ENCODE data around the gene SLC8A1.

Gene SLC8A1

GRCh38 chr2:40189881-40190280 lies 262.0 kb downstream of the SLC8A1 start:
- ATAC-seq (ENCODE audit: insufficient read depth, low read depth) (no peak), DNase-seq (no peak)
- H4K20me1 ChIP-seq (ENCODE audit: insufficient read depth, low read length) = no peaks in the 10 kb centered on the region
- no peak overlapping the region for H3K4me2 ChIP-seq (ENCODE audit: insufficient read depth, low read length)
- H3K4me3 ChIP-seq (ENCODE audit: low read depth in 1 of 2, low read length in 2 of 2) = no peak overlapping the region
- H3K79me2 ChIP-seq (ENCODE audit: insufficient read depth, low read length) = no peaks in the 10 kb centered on the region
- H3K36me3 ChIP-seq (ENCODE audit: insufficient read depth, low read length) = no peaks in the 10 kb centered on the region
- H3K27ac ChIP-seq (ENCODE audit: low read length) = no peak overlapping the region
- H3K27me3 ChIP-seq (ENCODE audit: insufficient read depth, low read length, poor library complexity) = no peaks in the 10 kb centered on the region
- no peak for TF ChIP-seq EZH2 (IDR thresholded peaks at IDR 0.05; ENCODE audit: borderline replicate concordance, low read depth, low read length, severe bottlenecking)
- no peak for TF ChIP-seq CTCF (IDR thresholded peaks at IDR 0.05; ENCODE audit: borderline replicate concordance, extremely low read depth, low read length, poor library complexity, severe bottlenecking)
- H2AFZ ChIP-seq (ENCODE audit: low read depth, low read length) = no peak overlapping the region
- H3K9me3 ChIP-seq (ENCODE audit: insufficient read depth, low read length, severe bottlenecking) = no peaks in the 10 kb centered on the region
- no peak overlapping the region for H3K9ac ChIP-seq (ENCODE audit: low read depth, low read length)
- no peaks in the 10 kb centered on the region for H3K4me1 ChIP-seq (ENCODE audit: insufficient read depth, low read length)

- H3K4me3 ChIP-seq (ENCODE audit: low read depth in 1 of 2, low read length in 2 of 2) = no peak overlapping the region
- no peaks in the 10 kb centered on the region for H4K20me1 ChIP-seq (ENCODE audit: insufficient read depth, low read length)
- no peak overlapping the region for H3K4me2 ChIP-seq (ENCODE audit: insufficient read depth, low read length)
- no peak overlapping the region for H2AFZ ChIP-seq (ENCODE audit: low read depth, low read length)
- no peak overlapping the region for H3K27ac ChIP-seq (ENCODE audit: low read length)
- no peaks in the 10 kb centered on the region for H3K36me3 ChIP-seq (ENCODE audit: insufficient read depth, low read length)
- ATAC-seq (ENCODE audit: insufficient read depth, low read depth) (no peak), DNase-seq (no peak)
- no peaks in the 10 kb centered on the region for H3K79me2 ChIP-seq (ENCODE audit: insufficient read depth, low read length)
- no peak overlapping the region for H3K9ac ChIP-seq (ENCODE audit: low read depth, low read length)
- no peaks in the 10 kb centered on the region for H3K27me3 ChIP-seq (ENCODE audit: insufficient read depth, low read length, poor library complexity)
- TF ChIP-seq EZH2 (IDR thresholded peaks at IDR 0.05; ENCODE audit: borderline replicate concordance, low read depth, low read length, severe bottlenecking) (no peak), CTCF (IDR thresholded peaks at IDR 0.05; ENCODE audit: borderline replicate concordance, extremely low read depth, low read length, poor library complexity, severe bottlenecking) (no peak)
- H3K4me1 ChIP-seq (ENCODE audit: insufficient read depth, low read length) = peaks cover 7% of the 10 kb centered on the region; the same call in 1 of the 2 replicates
- H3K9me3 ChIP-seq (ENCODE audit: insufficient read depth, low read length, severe bottlenecking) = no peaks in the 10 kb centered on the region
Observed at GRCh38 chr2:40187054-40187453, 264.8 kb downstream of the SLC8A1 start.

- H3K27ac ChIP-seq (ENCODE audit: low read length) = no peak overlapping the region
- no peak overlapping the region for H3K4me3 ChIP-seq (ENCODE audit: low read depth in 1 of 2, low read length in 2 of 2)
- H3K27me3 ChIP-seq (ENCODE audit: insufficient read depth, low read length, poor library complexity) = no peaks in the 10 kb centered on the region
- H4K20me1 ChIP-seq (ENCODE audit: insufficient read depth, low read length) = no peaks in the 10 kb centered on the region
- peaks cover 14% of the 10 kb centered on the region for H3K4me1 ChIP-seq (ENCODE audit: insufficient read depth, low read length)
- H3K4me2 ChIP-seq (ENCODE audit: insufficient read depth, low read length) = no peak overlapping the region
- 0 out of 2 replicates have a peak, but pooled peaks cover 4% of the 10 kb centered on the region for H3K36me3 ChIP-seq (ENCODE audit: insufficient read depth, low read length)
- DNase-seq (no peak), ATAC-seq (ENCODE audit: insufficient read depth, low read depth) (no peak)
- no peaks in the 10 kb centered on the region for H3K9me3 ChIP-seq (ENCODE audit: insufficient read depth, low read length, severe bottlenecking)
- TF ChIP-seq EZH2 (IDR thresholded peaks at IDR 0.05; ENCODE audit: borderline replicate concordance, low read depth, low read length, severe bottlenecking) (no peak), CTCF (IDR thresholded peaks at IDR 0.05; ENCODE audit: borderline replicate concordance, extremely low read depth, low read length, poor library complexity, severe bottlenecking) (no peak)
- H2AFZ ChIP-seq (ENCODE audit: low read depth, low read length) = no peak overlapping the region
- H3K79me2 ChIP-seq (ENCODE audit: insufficient read depth, low read length) = no peaks in the 10 kb centered on the region
- no peak overlapping the region for H3K9ac ChIP-seq (ENCODE audit: low read depth, low read length)
Observed at GRCh38 chr2:40184551-40184950, 267.3 kb downstream of the SLC8A1 start.

GRCh38 chr2:40181855-40182254 lies 270.0 kb downstream of the SLC8A1 start:
- Histone ChIP-seq H3K79me2 (ENCODE audit: insufficient read depth, low read length) (no peaks in the 10 kb centered on the region), H3K27ac (ENCODE audit: low read length) (no peak overlapping the region), H3K27me3 (ENCODE audit: insufficient read depth, low read length, poor library complexity) (no peaks in the 10 kb centered on the region), H3K9ac (ENCODE audit: low read depth, low read length) (no peak overlapping the region), H4K20me1 (ENCODE audit: insufficient read depth, low read length) (no peaks in the 10 kb centered on the region), H3K4me1 (ENCODE audit: insufficient read depth, low read length) (peaks cover 32% of the 10 kb centered on the region), H3K4me2 (ENCODE audit: insufficient read depth, low read length) (no peak overlapping the region), H3K9me3 (ENCODE audit: insufficient read depth, low read length, severe bottlenecking) (no peaks in the 10 kb centered on the region), H2AFZ (ENCODE audit: low read depth, low read length) (no peak overlapping the region), H3K36me3 (ENCODE audit: insufficient read depth, low read length) (peaks cover 11% of the 10 kb centered on the region; the same call in 1 of the 2 replicates), H3K4me3 (ENCODE audit: low read depth in 1 of 2, low read length in 2 of 2) (no peak overlapping the region)
- ATAC-seq (ENCODE audit: insufficient read depth, low read depth) (no peak), DNase-seq (no peak)
- no peak for TF ChIP-seq EZH2 (IDR thresholded peaks at IDR 0.05; ENCODE audit: borderline replicate concordance, low read depth, low read length, severe bottlenecking)
- no peak for TF ChIP-seq CTCF (IDR thresholded peaks at IDR 0.05; ENCODE audit: borderline replicate concordance, extremely low read depth, low read length, poor library complexity, severe bottlenecking)
